ENCODE data around the gene CHIA.

CHIA gene

DNA sequence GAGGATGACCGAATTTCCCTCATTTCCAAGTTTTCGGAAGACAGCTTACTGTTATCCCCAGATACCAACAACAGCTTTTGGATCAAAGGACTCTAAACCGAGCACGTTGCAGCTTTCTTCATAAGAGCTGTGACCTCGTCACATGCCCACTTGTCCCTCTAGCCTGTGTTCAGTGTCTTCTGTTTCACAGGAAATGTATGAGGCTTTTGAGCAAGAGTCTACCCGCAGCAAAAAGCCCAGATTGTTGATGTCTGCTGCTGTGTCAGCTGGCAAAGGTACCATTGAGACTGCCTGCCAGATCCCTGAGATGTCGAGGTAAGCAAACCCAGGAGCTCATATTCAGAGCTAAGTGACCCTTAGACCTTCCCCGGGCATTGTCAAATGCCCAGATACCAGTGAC is 39.1 kb upstream of the CHIA start:
- Histone ChIP-seq H3K9me3 (no peaks in the 10 kb centered on the region), H3K4me1 (ENCODE audit: control insufficient read depth in 1 of 2, insufficient read depth in 1 of 2, low read depth in 1 of 2, low read length in 1 of 2) (no peaks in the 10 kb centered on the region), H3K4me3 (ENCODE audit: low read depth in 1 of 2, low read length in 1 of 2) (no peak overlapping the region), H3K27me3 (peaks cover 51% of the 10 kb centered on the region), H3K36me3 (no peaks in the 10 kb centered on the region), H3K27ac (no peak overlapping the region)
- TF ChIP-seq, protein P1, sequence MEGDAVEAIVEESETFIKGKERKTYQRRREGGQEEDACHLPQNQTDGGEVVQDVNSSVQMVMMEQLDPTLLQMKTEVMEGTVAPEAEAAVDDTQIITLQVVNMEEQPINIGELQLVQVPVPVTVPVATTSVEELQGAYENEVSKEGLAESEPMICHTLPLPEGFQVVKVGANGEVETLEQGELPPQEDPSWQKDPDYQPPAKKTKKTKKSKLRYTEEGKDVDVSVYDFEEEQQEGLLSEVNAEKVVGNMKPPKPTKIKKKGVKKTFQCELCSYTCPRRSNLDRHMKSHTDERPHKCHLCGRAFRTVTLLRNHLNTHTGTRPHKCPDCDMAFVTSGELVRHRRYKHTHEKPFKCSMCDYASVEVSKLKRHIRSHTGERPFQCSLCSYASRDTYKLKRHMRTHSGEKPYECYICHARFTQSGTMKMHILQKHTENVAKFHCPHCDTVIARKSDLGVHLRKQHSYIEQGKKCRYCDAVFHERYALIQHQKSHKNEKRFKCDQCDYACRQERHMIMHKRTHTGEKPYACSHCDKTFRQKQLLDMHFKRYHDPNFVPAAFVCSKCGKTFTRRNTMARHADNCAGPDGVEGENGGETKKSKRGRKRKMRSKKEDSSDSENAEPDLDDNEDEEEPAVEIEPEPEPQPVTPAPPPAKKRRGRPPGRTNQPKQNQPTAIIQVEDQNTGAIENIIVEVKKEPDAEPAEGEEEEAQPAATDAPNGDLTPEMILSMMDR (IDR thresholded peaks at IDR 0.05): no peak

DNA sequence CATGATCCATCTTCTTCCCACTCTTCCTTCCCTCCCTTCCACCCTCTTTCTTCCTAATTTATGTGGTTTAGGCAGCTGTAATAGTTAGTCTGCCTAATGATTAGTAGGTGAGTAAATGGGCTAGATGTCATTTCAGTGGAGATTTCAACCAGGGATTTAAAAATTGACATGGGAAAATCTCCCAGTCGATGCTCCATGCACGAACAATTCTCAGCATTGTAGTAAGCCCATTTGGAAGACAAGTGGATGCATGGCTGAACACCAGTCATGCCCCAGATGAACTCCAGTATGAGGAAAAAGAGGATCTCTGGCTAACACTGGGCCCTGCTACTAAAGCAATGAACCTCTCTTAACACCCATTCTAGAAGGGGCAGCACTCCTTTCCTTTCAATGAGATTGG is 37.9 kb upstream of the CHIA start:
- Histone ChIP-seq H3K36me3 (no peaks in the 10 kb centered on the region), H3K27ac (no peak overlapping the region), H3K9me3 (no peaks in the 10 kb centered on the region), H3K4me1 (ENCODE audit: control insufficient read depth in 1 of 2, insufficient read depth in 1 of 2, low read depth in 1 of 2, low read length in 1 of 2) (no peaks in the 10 kb centered on the region), H3K27me3 (peaks cover 58% of the 10 kb centered on the region), H3K4me3 (ENCODE audit: low read depth in 1 of 2, low read length in 1 of 2) (no peak overlapping the region)
- TF ChIP-seq, protein P1 (IDR thresholded peaks at IDR 0.05): no peak

DNA sequence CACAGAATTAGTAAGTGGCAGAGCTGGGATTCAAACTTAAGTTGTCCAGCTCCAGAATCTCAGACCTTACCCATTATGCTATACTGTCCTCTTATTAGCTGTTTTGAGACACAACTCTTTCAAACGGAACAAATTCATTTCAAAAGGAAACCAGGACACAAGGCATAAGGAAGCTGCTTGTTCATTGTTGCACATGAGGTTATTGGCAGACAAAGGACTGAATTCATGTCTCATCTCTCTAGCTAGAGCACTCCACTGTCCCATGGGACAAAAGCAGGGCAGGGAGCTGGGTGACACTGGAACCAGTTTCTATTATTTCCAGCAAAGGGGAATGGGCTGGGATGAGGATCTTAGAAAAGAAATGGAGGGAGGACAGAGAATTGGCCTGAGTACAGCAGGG is 36.8 kb upstream of the CHIA start:
- TF ChIP-seq, protein P1 (IDR thresholded peaks at IDR 0.05): no peak
- no peaks in the 10 kb centered on the region for H3K4me1 ChIP-seq (ENCODE audit: control insufficient read depth in 1 of 2, insufficient read depth in 1 of 2, low read depth in 1 of 2, low read length in 1 of 2)
- H3K27me3 ChIP-seq: peaks cover 62% of the 10 kb centered on the region
- H3K4me3 ChIP-seq (ENCODE audit: low read depth in 1 of 2, low read length in 1 of 2): no peak overlapping the region
- no peak overlapping the region for H3K27ac ChIP-seq
- no peaks in the 10 kb centered on the region for H3K9me3 ChIP-seq
- no peaks in the 10 kb centered on the region for H3K36me3 ChIP-seq

DNA sequence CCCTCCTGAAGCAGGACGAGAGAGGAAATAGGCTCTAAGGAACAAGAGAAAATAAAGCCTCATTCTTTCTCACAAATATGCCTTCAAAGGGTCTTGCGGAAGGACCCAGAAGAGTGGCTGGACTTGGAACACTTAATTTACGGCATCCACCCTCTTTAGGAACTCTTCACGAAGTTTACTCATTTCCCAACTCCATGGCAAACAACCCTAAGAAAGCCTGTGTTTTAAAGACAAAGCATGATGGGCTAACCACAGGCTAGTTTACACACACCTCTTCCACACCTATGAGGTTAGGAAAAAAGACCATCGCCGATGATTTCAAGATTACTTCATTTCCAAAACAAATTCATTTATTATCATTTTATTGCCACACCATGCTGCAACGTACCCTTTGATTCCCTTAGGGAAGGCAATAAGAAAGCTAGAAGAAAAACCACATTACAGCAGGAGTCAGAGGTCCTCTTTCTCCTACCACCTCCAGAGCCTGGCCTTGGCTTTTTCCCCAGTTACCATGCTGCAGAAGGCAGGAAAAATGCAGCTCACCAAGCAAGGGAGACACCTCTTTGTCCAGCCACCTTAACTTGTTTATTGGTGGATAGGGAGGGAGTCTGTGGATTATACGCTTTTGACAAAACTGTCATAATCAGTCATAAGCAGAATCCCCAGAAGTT is 33.5 kb upstream of the CHIA start:
- TF ChIP-seq, protein P1 (IDR thresholded peaks at IDR 0.05): no peak
- no peak overlapping the region for H3K27ac ChIP-seq
- H3K36me3 ChIP-seq: no peaks in the 10 kb centered on the region
- peaks cover 68% of the 10 kb centered on the region for H3K27me3 ChIP-seq
- no peaks in the 10 kb centered on the region for H3K9me3 ChIP-seq
- no peak overlapping the region for H3K4me3 ChIP-seq (ENCODE audit: low read depth in 1 of 2, low read length in 1 of 2)
- H3K4me1 ChIP-seq (ENCODE audit: control insufficient read depth in 1 of 2, insufficient read depth in 1 of 2, low read depth in 1 of 2, low read length in 1 of 2): no peaks in the 10 kb centered on the region

DNA sequence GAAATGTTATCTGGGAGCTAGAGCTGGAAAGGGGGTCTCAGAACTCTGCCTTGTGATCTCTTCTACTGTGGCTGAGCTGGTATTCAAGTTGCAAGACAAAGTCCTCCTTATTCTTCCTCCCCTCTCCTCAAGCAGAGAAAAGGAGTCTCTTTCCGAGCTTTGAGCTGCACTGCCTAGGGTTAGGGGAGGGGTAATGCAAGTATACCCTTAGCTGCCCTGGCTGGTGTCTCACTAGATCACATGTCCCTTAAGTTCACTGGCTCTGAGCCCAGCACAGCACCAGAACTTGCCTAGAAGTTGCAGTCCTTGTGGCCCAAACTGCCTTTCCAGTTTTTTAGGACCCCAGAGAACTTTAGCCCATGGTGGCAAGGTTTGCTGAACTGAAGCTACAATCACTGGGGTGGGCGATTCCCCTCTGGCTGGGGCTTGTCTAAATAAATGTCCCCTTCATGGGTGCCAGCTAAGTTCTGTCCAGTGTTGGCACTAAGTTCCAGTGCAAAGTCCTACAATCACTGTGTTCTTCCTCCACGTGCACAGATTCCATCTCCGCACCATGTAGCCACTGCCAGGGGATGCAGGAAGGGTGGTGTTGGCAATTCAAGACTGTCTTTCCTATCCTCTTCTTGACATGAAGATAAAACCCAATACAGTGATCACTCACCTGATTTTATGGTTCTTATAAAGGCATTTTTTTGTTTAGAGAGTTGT is 22.7 kb upstream of the CHIA start:
- no peaks in the 10 kb centered on the region for H3K4me1 ChIP-seq (ENCODE audit: control insufficient read depth in 1 of 2, insufficient read depth in 1 of 2, low read depth in 1 of 2, low read length in 1 of 2)
- peaks cover 96% of the 10 kb centered on the region for H3K27me3 ChIP-seq
- H3K4me3 ChIP-seq (ENCODE audit: low read depth in 1 of 2, low read length in 1 of 2): no peak overlapping the region
- TF ChIP-seq, protein P1 (IDR thresholded peaks at IDR 0.05): no peak
- H3K27ac ChIP-seq: no peak overlapping the region
- H3K36me3 ChIP-seq: no peaks in the 10 kb centered on the region
- no peaks in the 10 kb centered on the region for H3K9me3 ChIP-seq

Measured in neutrophil (primary cell).